Mesenchymal stem cell (in vitro differentiated cells and primary cell): ENCODE measurements around the gene OR1F1.
A peak's percentile ranks its signal among the peaks of the same experiment; 100 is the strongest.

ENCODE experiments used
- DNase-seq: peaks from one replicate; pipeline ENCODE4 v3.0.0-alpha.2; 2013
- H2AFZ ChIP-seq: one replicate; pipeline ENCODE4 v1.6.1; 2013; ENCODE audit warnings: low read depth, mild to moderate bottlenecking, control low read depth, inconsistent platforms, low read length, moderate library complexity
- H2AK5ac ChIP-seq: 2 replicates; pipeline ENCODE4 v1.6.1; 2013; ENCODE audit warnings: low read length, moderate library complexity, mild to moderate bottlenecking, inconsistent platforms; ENCODE audit not compliant: severe bottlenecking
- H2BK120ac ChIP-seq: one replicate; pipeline ENCODE4 v1.6.1; 2013; ENCODE audit warnings: low read depth, mild to moderate bottlenecking, inconsistent platforms, low read length, moderate library complexity
- H2BK12ac ChIP-seq, 2 experiments: one replicate each; pipeline ENCODE4 v1.6.1; 2013; ENCODE audit warnings: inconsistent platforms in 2 of 2, low read length in 2 of 2, mild to moderate bottlenecking in 2 of 2, moderate library complexity in 2 of 2, control low read depth in 1 of 2
- H2BK15ac ChIP-seq: one replicate; pipeline ENCODE4 v1.6.1; 2013; ENCODE audit warnings: mild to moderate bottlenecking, low read depth, inconsistent platforms; ENCODE audit not compliant: poor library complexity, severe bottlenecking
- H2BK5ac ChIP-seq: 2 replicates; pipeline ENCODE4 v1.6.1; 2013; ENCODE audit warnings: low read depth, mild to moderate bottlenecking, low read length, control low read depth, inconsistent platforms; ENCODE audit not compliant: poor library complexity, severe bottlenecking
- H3K14ac ChIP-seq, 2 experiments: one replicate each; pipeline ENCODE4 v1.6.1; 2013; ENCODE audit warnings: inconsistent platforms in 2 of 2, low read length in 2 of 2, control low read depth in 1 of 2, mild to moderate bottlenecking in 1 of 2, moderate library complexity in 1 of 2
- H3K18ac ChIP-seq, 2 experiments: one replicate each; pipeline ENCODE4 v1.6.1; 2013; ENCODE audit warnings: inconsistent platforms in 2 of 2, low read length in 2 of 2, control low read depth in 1 of 2, low read depth in 1 of 2, mild to moderate bottlenecking in 1 of 2
- H3K23ac ChIP-seq, 2 experiments: one replicate each; pipeline ENCODE4 v1.6.1; 2013; ENCODE audit warnings: inconsistent platforms in 2 of 2, low read length in 2 of 2, mild to moderate bottlenecking in 2 of 2, moderate library complexity in 2 of 2, control low read depth in 1 of 2
- H3K27ac ChIP-seq: 2 replicates; pipeline ENCODE4 v1.5.1; 2013; ENCODE audit warnings: mild to moderate bottlenecking, moderate library complexity, low read length, control low read depth, inconsistent platforms; ENCODE audit not compliant: poor library complexity, severe bottlenecking
- H3K27me3 ChIP-seq, 2 experiments: 2 replicates each; pipeline versions ENCODE4 v1.6.1 to v1.7.0; 2013; ENCODE audit warnings: low read length in 2 of 2, mild to moderate bottlenecking in 2 of 2, moderate library complexity in 2 of 2, control low read depth in 1 of 2, inconsistent platforms in 1 of 2; ENCODE audit not compliant: control insufficient read depth in 1 of 2, insufficient read depth in 1 of 2
- H3K36me3 ChIP-seq, 2 experiments: 2 replicates each; pipeline versions ENCODE4 v1.6.1 to v1.7.0; 2013; ENCODE audit warnings: low read length in 2 of 2, control low read depth in 1 of 2, inconsistent platforms in 1 of 2, low read depth in 1 of 2, mild to moderate bottlenecking in 1 of 2; ENCODE audit not compliant: insufficient read depth in 2 of 2, control insufficient read depth in 1 of 2
- H3K4ac ChIP-seq, 2 experiments: one replicate each; pipeline ENCODE4 v1.6.1; 2013; ENCODE audit warnings: inconsistent platforms in 2 of 2, low read length in 2 of 2, mild to moderate bottlenecking in 2 of 2, moderate library complexity in 2 of 2, control low read depth in 1 of 2, low read depth in 1 of 2
- H3K4me1 ChIP-seq: 2 replicates; pipeline ENCODE4 v1.6.1; 2013; ENCODE audit warnings: low read depth, low read length, control low read depth; ENCODE audit not compliant: control insufficient read depth, insufficient read depth
- H3K4me2 ChIP-seq: 2 replicates; pipeline ENCODE4 v1.6.1; 2013; ENCODE audit warnings: low read length, mild to moderate bottlenecking, inconsistent platforms; ENCODE audit not compliant: poor library complexity, severe bottlenecking
- H3K4me3 ChIP-seq, 2 experiments: 2 replicates each; pipeline versions ENCODE4 v1.5.1 to v1.7.0; 2013; ENCODE audit warnings: low read length in 2 of 2, mild to moderate bottlenecking in 2 of 2, control low read depth in 1 of 2, low read depth in 1 of 2; ENCODE audit not compliant: insufficient read depth in 1 of 2
- H3K79me1 ChIP-seq: replicated peaks from 2 replicates; pipeline ENCODE4 v1.6.1; 2013; ENCODE audit warnings: mild to moderate bottlenecking, control low read depth, low read length, inconsistent platforms; ENCODE audit not compliant: poor library complexity, severe bottlenecking
- H3K9ac ChIP-seq: 2 replicates; pipeline ENCODE4 v1.7.0; 2013; ENCODE audit warnings: mild to moderate bottlenecking, low read length, moderate library complexity
- H3K9me3 ChIP-seq: 2 replicates; pipeline ENCODE4 v1.7.0; 2013; ENCODE audit warnings: mild to moderate bottlenecking, low read length; ENCODE audit not compliant: control insufficient read depth
- H4K8ac ChIP-seq: one replicate; pipeline ENCODE4 v1.6.1; 2013; ENCODE audit warnings: inconsistent platforms, mild to moderate bottlenecking, low read length, moderate library complexity
- H4K91ac ChIP-seq: one replicate; pipeline ENCODE4 v1.6.1; 2013; ENCODE audit warnings: mild to moderate bottlenecking, low read length, inconsistent platforms
- WGBS: methylation state at CpG from one replicate; pipeline ENCODE4 v1.1.7; 2013; ENCODE audit warnings: mixed read lengths; 5-methylcytosine and 5-hydroxymethylcytosine counted together

Gene OR1F1

GRCh38 chr16:3190949-3191353 lies 2.9 kb downstream of the OR1F1 start:
- H3K27ac ChIP-seq: no peak overlapping the region

GRCh38 chr16:3192476-3193019 lies 4.5 kb downstream of the OR1F1 start:
- no peak overlapping the region for H3K4me2 ChIP-seq
- no peak overlapping the region for H3K27ac ChIP-seq
- H3K18ac ChIP-seq: no peak overlapping the region
- no peak overlapping the region for H3K23ac ChIP-seq
- no peaks in the 10 kb centered on the region for H3K36me3 ChIP-seq
- H2BK120ac ChIP-seq: no peak overlapping the region
- no peak overlapping the region for H3K4ac ChIP-seq
- no peak overlapping the region for H2BK5ac ChIP-seq
- no peak overlapping the region for H4K8ac ChIP-seq
- no peak overlapping the region for H4K91ac ChIP-seq
- H2AFZ ChIP-seq: no peak overlapping the region
- H2BK15ac ChIP-seq: no peak overlapping the region
- H2AK5ac ChIP-seq: no peak overlapping the region
- no peaks in the 10 kb centered on the region for H3K9me3 ChIP-seq
- no peak for DNase-seq
- no peak overlapping the region for H2BK12ac ChIP-seq
- WGBS: 80% methylated on average over 36 of the region's 36 CpGs
- peaks cover 13 to 46% of the 10 kb centered on the region in 2 experiments for H3K27me3 ChIP-seq
- H3K14ac ChIP-seq: no peak overlapping the region
- H3K9ac ChIP-seq: no peak overlapping the region
- H3K4me1 ChIP-seq: peaks cover 22% of the 10 kb centered on the region
- H3K79me1 ChIP-seq: no peaks in the 10 kb centered on the region
- H3K4me3 ChIP-seq: no peak overlapping the region

More at GRCh38 chr16:3190949-3191353, 2.9 kb downstream of the OR1F1 start:
- no peaks in the 10 kb centered on the region for H3K36me3 ChIP-seq
- no peak overlapping the region for H3K18ac ChIP-seq
- no peak overlapping the region for H3K4ac ChIP-seq
- no peak overlapping the region for H3K14ac ChIP-seq
- peak overlapping the region in 1 of 2 experiments; percentile 52 for H3K4me3 ChIP-seq
- no peak overlapping the region for H4K8ac ChIP-seq
- no peaks in the 10 kb centered on the region for H3K9me3 ChIP-seq
- H3K27me3 ChIP-seq: peaks cover 12 to 48% of the 10 kb centered on the region in 2 experiments
- DNase-seq: no peak
- H3K4me2 ChIP-seq: peak overlapping the region; percentile 58
- no peak overlapping the region for H3K9ac ChIP-seq
- no peak overlapping the region for H2BK12ac ChIP-seq
- no peak overlapping the region for H2BK120ac ChIP-seq
- H2BK5ac ChIP-seq: no peak overlapping the region
- peaks cover 22% of the 10 kb centered on the region for H3K4me1 ChIP-seq
- 3% methylated on average over 16 of the region's 16 CpGs for WGBS
- no peak overlapping the region for H4K91ac ChIP-seq
- H2BK15ac ChIP-seq: no peak overlapping the region
- H2AK5ac ChIP-seq: no peak overlapping the region
- H3K23ac ChIP-seq: no peak overlapping the region
- no peak overlapping the region for H2AFZ ChIP-seq
- no peaks in the 10 kb centered on the region for H3K79me1 ChIP-seq

GRCh38 chr16:3193221-3194212 lies 5.5 kb downstream of the OR1F1 start:
- Histone ChIP-seq H2BK120ac (no peak overlapping the region), H4K91ac (no peak overlapping the region), H3K79me1 (no peaks in the 10 kb centered on the region), H3K23ac (no peak overlapping the region), H2BK12ac (no peak overlapping the region), H3K18ac (no peak overlapping the region), H3K9me3 (no peaks in the 10 kb centered on the region), H2AFZ (no peak overlapping the region), H3K4ac (no peak overlapping the region), H3K27me3 (peaks cover 19 to 51% of the 10 kb centered on the region in 2 experiments), H3K9ac (no peak overlapping the region), H3K27ac (no peak overlapping the region), H3K36me3 (no peaks in the 10 kb centered on the region), H3K4me1 (peaks cover 21% of the 10 kb centered on the region), H3K4me2 (no peak overlapping the region), H4K8ac (no peak overlapping the region), H2AK5ac (no peak overlapping the region), H3K4me3 (no peak overlapping the region), H2BK5ac (no peak overlapping the region), H2BK15ac (no peak overlapping the region), H3K14ac (no peak overlapping the region)
- 90% methylated on average over 47 of the region's 49 CpGs for WGBS
- DNase-seq: no peak

GRCh38 chr16:3194792-3195191 lies 6.8 kb downstream of the OR1F1 start:
- Histone ChIP-seq H2AFZ (no peak overlapping the region), H3K27me3 (peaks cover 20 to 49% of the 10 kb centered on the region in 2 experiments), H4K91ac (no peak overlapping the region), H2BK120ac (no peak overlapping the region), H3K4ac (no peak overlapping the region), H3K27ac (no peak overlapping the region), H3K9me3 (no peaks in the 10 kb centered on the region), H3K4me1 (peaks cover 10% of the 10 kb centered on the region), H2BK5ac (no peak overlapping the region), H3K4me2 (no peak overlapping the region), H3K79me1 (no peaks in the 10 kb centered on the region), H2BK12ac (no peak overlapping the region), H3K18ac (no peak overlapping the region), H3K23ac (no peak overlapping the region), H2AK5ac (no peak overlapping the region), H3K9ac (no peak overlapping the region), H4K8ac (no peak overlapping the region), H3K14ac (no peak overlapping the region), H3K4me3 (no peak overlapping the region), H2BK15ac (no peak overlapping the region), H3K36me3 (no peaks in the 10 kb centered on the region)
- 93% methylated on average over 19 of the region's 20 CpGs for whole genome bisulfite sequencing
- DNase-seq: no peak
